ENCODE results near the gene SEMA3F.

DNA sequence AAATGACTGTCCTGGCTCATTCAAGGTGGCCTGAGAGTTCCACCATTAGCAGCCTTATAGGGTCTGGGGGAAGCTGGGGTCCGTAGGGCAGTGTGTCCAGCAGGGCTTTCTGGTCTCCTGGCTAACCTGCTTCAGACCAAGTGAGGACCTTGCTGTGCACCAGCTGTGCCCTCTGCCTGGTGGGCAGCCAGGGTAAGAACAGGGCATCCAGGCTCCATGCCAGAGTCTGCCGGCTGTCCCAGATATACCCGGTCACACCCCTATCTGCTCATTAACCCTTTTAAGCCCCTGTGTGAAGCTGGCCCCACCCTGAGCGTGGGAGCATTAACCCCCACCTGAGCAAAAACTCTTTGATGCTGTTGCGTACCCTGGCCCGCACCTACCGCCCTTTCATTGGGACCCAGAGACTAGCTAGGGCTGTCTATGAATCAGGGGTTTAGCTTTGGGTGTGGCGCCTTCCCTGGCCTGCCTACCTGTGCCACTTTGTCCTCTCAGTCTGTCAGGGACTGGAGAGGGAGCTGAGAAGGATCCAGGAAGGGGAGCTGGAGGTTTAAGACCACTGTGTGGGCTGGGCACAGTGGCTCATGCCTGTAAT is 17.6 kb downstream of the SEMA3F start:
- TF ChIP-seq, protein P1, sequence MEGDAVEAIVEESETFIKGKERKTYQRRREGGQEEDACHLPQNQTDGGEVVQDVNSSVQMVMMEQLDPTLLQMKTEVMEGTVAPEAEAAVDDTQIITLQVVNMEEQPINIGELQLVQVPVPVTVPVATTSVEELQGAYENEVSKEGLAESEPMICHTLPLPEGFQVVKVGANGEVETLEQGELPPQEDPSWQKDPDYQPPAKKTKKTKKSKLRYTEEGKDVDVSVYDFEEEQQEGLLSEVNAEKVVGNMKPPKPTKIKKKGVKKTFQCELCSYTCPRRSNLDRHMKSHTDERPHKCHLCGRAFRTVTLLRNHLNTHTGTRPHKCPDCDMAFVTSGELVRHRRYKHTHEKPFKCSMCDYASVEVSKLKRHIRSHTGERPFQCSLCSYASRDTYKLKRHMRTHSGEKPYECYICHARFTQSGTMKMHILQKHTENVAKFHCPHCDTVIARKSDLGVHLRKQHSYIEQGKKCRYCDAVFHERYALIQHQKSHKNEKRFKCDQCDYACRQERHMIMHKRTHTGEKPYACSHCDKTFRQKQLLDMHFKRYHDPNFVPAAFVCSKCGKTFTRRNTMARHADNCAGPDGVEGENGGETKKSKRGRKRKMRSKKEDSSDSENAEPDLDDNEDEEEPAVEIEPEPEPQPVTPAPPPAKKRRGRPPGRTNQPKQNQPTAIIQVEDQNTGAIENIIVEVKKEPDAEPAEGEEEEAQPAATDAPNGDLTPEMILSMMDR (IDR thresholded peaks at IDR 0.05): no peak
- TF ChIP-seq ZFX (IDR thresholded peaks at IDR 0.05; ENCODE audit: borderline replicate concordance): no peak
